Activated CD4-positive, alpha-beta T cell treated with anti-CD3 and anti-CD28 coated beads for 36 hours (primary cell): ENCODE data around the gene LFNG. TPM values are rescaled to one million over a fixed set of nuclear protein-coding genes. Genes with fewer than 3 reads are reported as not detected.
"Not testable (repeated sequence)": the region's sequence is repeated elsewhere in the genome, so short reads cannot be mapped to it uniquely, and the experiment has no call there.

Source experiments
- ATAC-seq: fragments of 200-7000 bp; cut with Tn5 transposase; one replicate; pipeline ENCODE4 v1.10.0; 2021; ENCODE audit warnings: mild to moderate bottlenecking, moderate library complexity
- CTCF ChIA-PET: fragments of 350-600 bp; sonication (Branson Sonifier 250); formaldehyde crosslinking; loops from one replicate; lab custom pipeline; 2021; ENCODE audit warnings: antibody characterized with exemption; lab: Charles Lee
- POLR2A ChIA-PET: fragments of 350-600 bp; sonication (Branson Sonifier 250); formaldehyde crosslinking; loops from one replicate; lab custom pipeline; 2021; ENCODE audit warnings: antibody characterized with exemption, inconsistent platforms; lab: Charles Lee
- DNase-seq: peaks from one replicate; pipeline ENCODE4 v3.0.0-alpha.2; 2020
- H3K27ac Mint-ChIP-seq: one replicate; pipeline ENCODE4 v1.8.0; 2021; ENCODE audit warnings: mixed read lengths
- H3K27me3 Mint-ChIP-seq: one replicate; pipeline ENCODE4 v1.8.0; 2021; ENCODE audit warnings: mixed read lengths
- H3K36me3 Mint-ChIP-seq: one replicate; pipeline ENCODE4 v1.8.0; 2021; ENCODE audit warnings: low read depth, mixed read lengths
- H3K4me1 Mint-ChIP-seq: one replicate; pipeline ENCODE4 v1.8.0; 2021; ENCODE audit warnings: mixed read lengths
- H3K4me3 Mint-ChIP-seq: one replicate; pipeline ENCODE4 v1.8.0; 2021; ENCODE audit warnings: mild to moderate bottlenecking, moderate library complexity, mixed read lengths
- H3K9me3 Mint-ChIP-seq: one replicate; pipeline ENCODE4 v1.8.0; 2021; ENCODE audit warnings: low read depth, mixed read lengths
- intact Hi-C, 2 experiments: fragments of 100-400 bp; cut with DNase I in 1 of 2; cut with micrococcal nuclease in 1 of 2; formaldehyde crosslinking; loops; one replicate each; pipeline versions ENCODE4 v1.14.2 to v1.15.1; 2022 to 2024; cut with DNase I, micrococcal nuclease
- total RNA-seq, 2 experiments: library from RNA; stranded (reverse); gene quantifications; one replicate each; pipeline ENCODE4 v1.2.3, GENCODE V29; 2021

The LFNG gene
- total RNA-seq, 2 experiments from 2014 or later: 14.9 to 23.3 TPM

DNA sequence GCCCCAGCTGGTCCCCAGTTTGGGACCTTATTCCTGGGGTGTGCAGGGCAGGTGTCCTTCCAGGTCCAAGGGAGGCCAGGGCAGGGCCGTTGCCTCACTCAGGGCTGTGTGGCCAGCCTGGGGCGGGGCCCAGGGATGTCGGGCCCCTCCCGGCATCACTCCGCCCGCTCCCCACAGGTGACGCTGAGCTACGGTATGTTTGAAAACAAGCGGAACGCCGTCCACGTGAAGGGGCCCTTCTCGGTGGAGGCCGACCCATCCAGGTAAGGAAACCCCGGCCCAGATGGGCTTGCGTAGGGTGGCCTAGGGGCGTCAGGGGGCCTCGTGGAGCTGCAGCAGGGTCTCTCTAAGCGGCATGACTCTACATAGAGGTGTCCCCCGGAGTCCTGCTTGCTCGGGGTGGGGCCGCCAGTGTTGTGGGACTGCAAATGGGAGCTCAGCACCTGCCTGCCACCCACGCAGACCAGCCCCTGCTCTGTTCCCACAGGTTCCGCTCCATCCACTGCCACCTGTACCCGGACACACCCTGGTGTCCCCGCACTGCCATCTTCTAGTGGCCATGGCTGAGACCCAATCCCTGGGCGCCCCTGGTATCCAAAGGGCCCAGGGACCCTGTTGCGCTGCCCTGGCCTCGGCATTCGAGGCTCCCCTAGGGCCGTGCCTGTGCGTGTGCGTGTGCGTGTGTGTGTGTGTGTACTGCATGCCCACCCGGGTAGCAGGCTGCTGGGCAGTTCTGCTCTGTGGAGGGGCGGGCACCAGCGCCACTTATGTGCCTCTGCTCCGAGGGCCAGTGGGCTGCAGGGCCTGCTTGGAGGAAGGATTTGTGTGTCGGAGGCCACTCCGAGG, 7.3 kb downstream of the LFNG start:
- Mint-ChIP-seq H3K27me3 (no peaks in the 10 kb centered on the region), H3K9me3 (no peaks in the 10 kb centered on the region), H3K36me3 (no peaks in the 10 kb centered on the region), H3K4me3 (no peak overlapping the region), H3K4me1 (peaks cover 59% of the 10 kb centered on the region), H3K27ac (no peak overlapping the region)
- CTCF ChIA-PET: interaction anchor here (0.7 to 1.8 kb wide), 2 partner anchors 16 to 693 kb away, joined by 3 to 5 read pairs; no protein-coding TSS in a partner anchor
- POLR2A ChIA-PET: interaction anchor here (1.0 kb wide), 1 partner anchor 23 kb away, joined by 3 read pairs; no protein-coding TSS in a partner anchor
- DNase-seq (peak; percentile 19), ATAC-seq (no peak)
- intact Hi-C loops: loop anchor here in 1 of 2 experiments (10.0 kb wide), 1 partner anchor 318 kb away; the partner anchor contains the start of gene GNA12

DNA sequence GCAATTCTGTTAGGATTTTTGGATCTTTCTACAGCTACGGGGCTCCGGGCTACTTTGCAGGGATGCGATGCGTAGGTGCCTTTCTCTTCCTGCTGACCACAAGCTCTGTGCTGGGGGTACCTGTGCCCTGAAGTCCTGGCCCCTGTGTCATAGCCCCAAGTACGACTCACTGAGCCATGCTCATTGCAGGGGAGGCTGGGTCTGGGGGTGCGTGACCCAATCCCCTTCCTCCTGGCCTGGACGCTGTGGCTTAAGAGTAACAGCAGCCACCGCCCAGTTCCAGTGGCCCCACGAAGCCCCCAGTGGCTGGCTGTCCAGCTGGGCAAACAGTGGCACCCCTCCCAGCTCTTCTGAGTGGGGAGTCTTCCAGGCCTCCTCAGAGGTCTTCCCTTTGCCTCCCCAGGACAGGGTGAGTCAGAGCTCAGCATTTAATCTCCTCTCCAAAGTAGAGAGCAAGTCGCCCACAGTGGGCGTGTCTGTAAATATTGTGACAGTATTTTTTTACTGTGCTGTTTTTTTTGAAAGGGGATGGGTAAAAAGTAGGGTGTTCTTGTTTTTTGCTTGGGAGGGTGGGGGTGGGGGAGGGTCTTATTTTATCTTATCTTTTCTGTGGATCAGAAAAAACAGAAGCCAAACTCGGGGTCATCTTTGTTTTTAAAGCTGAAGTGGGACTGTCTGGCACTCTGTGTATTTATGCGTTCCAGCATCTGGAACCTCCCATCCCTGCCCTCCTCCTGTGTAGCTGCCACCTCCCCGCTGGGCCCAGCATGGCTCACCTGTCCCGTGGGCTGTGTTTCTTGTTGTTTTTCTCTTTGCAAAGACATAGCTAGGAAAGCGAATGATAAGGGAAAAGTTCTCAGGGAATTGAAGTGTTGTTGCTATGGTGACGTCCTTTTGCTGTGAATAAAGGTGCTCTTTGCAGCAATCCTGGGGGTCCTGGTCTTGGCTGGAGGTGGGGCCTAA, 8.2 kb downstream of the LFNG start:
- Mint-ChIP-seq H3K27ac (peak overlapping the region; percentile 73), H3K9me3 (no peaks in the 10 kb centered on the region), H3K4me1 (peaks cover 53% of the 10 kb centered on the region), H3K27me3 (no peaks in the 10 kb centered on the region), H3K36me3 (no peaks in the 10 kb centered on the region), H3K4me3 (no peak overlapping the region)
- DNase-seq: peak; percentile 77
- CTCF ChIA-PET: interaction anchor here (0.7 to 1.8 kb wide), 3 partner anchors 17 to 694 kb away, joined by 3 to 5 read pairs (median 3); no protein-coding TSS in a partner anchor
- intact Hi-C loops: loop anchor here in 1 of 2 experiments (10.0 kb wide), 1 partner anchor 317 kb away; the partner anchor contains the start of gene GNA12
- ATAC-seq: peak; percentile 20
- POLR2A ChIA-PET: interaction anchor here (0.7 kb wide), 1 partner anchor 18 kb away, joined by 3 read pairs; no protein-coding TSS in a partner anchor

DNA sequence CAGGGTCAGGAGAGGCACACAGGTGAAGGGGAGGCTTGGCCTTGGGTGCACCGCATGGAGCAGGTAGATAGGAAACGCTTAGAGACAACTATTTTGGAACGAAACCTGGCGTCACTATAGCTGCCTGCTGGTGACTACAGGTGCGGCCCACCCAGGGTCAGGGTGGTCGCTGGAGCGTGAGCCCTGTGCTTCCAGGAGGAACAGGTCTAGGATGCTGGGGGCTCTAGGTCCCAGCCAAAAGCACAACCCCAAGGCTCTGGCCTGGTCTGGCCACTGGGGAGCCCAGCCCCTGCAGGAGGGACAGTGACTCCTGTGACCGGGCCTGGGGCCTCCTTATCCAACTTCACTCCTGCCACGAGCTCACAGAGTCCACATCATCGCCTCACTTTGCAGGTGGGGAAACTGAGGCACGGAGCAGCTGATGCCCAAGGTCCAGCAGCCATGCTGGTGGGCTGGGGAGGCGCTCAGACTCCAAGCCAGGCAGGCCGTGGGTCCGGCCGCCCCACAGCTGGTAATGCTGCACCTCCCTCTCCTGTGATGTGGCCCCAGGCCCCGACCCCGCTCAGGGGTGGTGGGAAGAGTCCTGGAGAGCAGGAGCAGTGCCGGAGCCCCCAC, 9.0 kb downstream of the LFNG start:
- CTCF ChIA-PET: interaction anchor here (0.7 to 1.8 kb wide), 2 partner anchors 17 to 32 kb away, joined by 3 to 5 read pairs; no protein-coding TSS in a partner anchor
- Mint-ChIP-seq H3K4me3 (no peak overlapping the region), H3K36me3 (no peaks in the 10 kb centered on the region), H3K27ac (peak overlapping the region; percentile 73), H3K4me1 (peaks cover 47% of the 10 kb centered on the region), H3K27me3 (no peaks in the 10 kb centered on the region), H3K9me3 (no peaks in the 10 kb centered on the region)
- POLR2A ChIA-PET: interaction anchor here (0.6 kb wide), 1 partner anchor 122 kb away, joined by 4 read pairs; no protein-coding TSS in a partner anchor
- DNase-seq (no peak), ATAC-seq (no peak)
- intact Hi-C loops: loop anchor here in 1 of 2 experiments (10.0 kb wide), 1 partner anchor 316 kb away; the partner anchor contains the start of gene GNA12

DNA sequence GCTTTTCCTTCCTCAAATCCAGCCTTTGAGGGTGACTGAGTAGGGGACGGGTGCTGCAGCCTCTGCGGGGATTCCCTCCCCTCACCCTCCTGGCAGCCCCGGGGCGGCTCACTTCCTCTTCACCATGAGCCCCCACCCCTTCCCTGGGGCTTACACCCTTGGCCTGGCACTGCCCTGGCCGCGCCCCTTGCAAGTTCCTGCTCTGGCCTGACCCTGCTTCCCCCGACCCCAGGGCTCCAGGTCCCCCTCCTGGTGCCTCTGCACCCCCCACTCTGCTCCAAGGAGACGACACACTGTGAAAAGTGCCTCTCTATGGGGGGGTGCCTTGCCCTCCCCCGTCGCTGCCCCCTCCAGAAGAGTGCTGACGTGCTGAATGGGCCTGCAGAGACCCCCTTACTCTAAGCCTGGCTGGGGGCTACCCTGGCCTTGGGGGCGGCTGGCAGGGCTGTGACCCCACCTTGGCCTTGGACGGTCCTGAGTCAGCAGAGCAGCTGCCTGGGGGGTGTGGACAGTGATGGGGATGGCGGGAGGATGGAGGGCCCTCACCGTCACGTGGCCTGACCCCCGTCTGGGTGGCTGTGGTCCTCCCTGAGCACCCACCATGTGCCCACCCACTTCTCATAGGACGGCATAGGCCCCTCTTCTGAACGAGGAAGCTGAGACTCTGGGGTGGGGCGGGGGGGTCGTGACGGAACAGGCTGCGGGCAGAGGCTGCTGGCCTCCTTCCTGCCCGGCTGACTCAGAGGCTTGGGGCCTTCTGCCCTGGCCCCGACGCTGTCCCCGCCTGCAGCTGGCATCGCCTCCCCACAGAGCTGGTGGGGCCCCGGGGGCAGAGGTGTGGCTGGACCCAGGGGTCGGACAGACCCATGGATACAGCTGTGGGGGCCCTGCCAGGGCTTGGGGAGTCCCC, 9.8 kb downstream of the LFNG start:
- DNase-seq: peak; percentile 79
- Mint-ChIP-seq H3K4me3 (peak overlapping the region; percentile 61), H3K27ac (peak overlapping the region; percentile 94), H3K27me3 (no peaks in the 10 kb centered on the region), H3K36me3 (no peaks in the 10 kb centered on the region), H3K4me1 (peaks cover 47% of the 10 kb centered on the region), H3K9me3 (no peaks in the 10 kb centered on the region)
- CTCF ChIA-PET: interaction anchor here (0.8 to 1.8 kb wide), 3 partner anchors 18 to 78 kb away, joined by 3 to 5 read pairs (median 4); no protein-coding TSS in a partner anchor
- intact Hi-C loops: loop anchor here (1.0 to 10.0 kb wide), 5 partner anchors 7 to 1502 kb away; partner anchors contain the start of genes BRAT1 (in 1 of the 2), GNA12 (in 1 of the 2) and IQCE (in 1 of the 2)
- POLR2A ChIA-PET: interaction anchor here (0.6 kb wide), 1 partner anchor 123 kb away, joined by 4 read pairs; no protein-coding TSS in a partner anchor
- peak; percentile 58 for ATAC-seq

DNA sequence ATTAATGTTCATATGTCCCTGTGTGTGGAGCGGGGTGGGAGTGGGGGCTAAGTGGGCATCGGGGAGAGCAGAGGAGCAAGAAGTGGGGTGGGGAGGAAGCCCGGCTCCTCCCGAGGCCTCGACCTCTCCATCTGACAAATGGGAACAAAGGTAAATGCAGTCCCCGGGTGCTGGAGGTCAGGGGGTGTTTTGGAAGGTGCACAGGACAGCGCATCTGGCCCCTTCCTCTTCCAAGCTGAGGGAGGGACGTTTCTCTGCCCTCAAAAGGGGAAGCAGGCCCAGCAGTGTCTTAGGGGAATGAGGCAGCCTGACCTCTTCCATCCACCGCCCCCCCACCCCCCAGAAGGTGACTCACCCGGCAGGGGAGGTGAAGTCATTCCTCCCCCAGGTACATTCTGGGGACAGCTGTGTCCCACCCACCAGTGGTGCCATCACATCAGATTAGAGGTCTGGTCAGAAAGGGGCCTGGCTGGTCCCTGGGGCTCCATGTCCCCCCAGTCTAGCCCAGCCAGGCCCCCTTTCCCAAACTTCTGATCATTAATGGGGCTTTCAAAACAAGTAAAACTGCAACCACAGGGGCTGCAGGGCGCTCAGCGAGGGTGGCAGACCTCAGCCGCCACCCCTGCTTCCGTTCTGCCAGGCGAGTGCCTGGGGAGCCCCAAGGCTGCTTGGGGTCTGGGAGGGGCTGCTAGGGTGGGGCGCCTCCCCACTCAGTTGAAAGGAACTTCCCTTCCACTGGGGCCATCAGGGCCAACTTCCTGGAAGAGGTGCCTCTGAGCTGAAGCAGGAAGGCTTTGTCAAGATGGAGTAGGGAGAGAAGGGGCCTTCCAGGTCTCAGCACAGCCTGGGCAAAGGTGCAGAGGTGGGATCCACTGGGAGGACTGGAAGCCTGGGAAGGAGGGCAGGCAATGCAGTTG, 10.8 kb downstream of the LFNG start:
- intact Hi-C loops: loop anchor here (1.0 to 5.0 kb wide), 4 partner anchors 8 to 1503 kb away; partner anchors contain the start of genes BRAT1 (in 1 of the 2) and IQCE (in 1 of the 2)
- no peaks in the 10 kb centered on the region for H3K9me3 Mint-ChIP-seq

GRCh38 chr7:2530994-2531795, 11.6 kb downstream of the LFNG start:
- H3K27ac Mint-ChIP-seq: peak overlapping the region; percentile 94
- ATAC-seq, H3K9me3 Mint-ChIP-seq, POLR2A ChIA-PET, H3K36me3 Mint-ChIP-seq, H3K27me3 Mint-ChIP-seq: not testable (repeated sequence)
- CTCF ChIA-PET: interaction anchor here (1.1 kb wide), 1 partner anchor 52 kb away, joined by 5 read pairs; no protein-coding TSS in a partner anchor
- intact Hi-C loops: loop anchor here (1.0 to 5.0 kb wide), 4 partner anchors 9 to 1504 kb away; partner anchors contain the start of genes BRAT1 (in 1 of the 2) and IQCE (in 1 of the 2)
- peak; percentile 15 for DNase-seq
- H3K4me3 Mint-ChIP-seq: peak overlapping the region; percentile 61
- H3K4me1 Mint-ChIP-seq: peaks cover 42% of the 10 kb centered on the region

More for the DNA sequence above, 10.8 kb downstream of the LFNG start:
- Mint-ChIP-seq H3K4me1 (peaks cover 47% of the 10 kb centered on the region), H3K27ac (peak overlapping the region; percentile 94), H3K36me3 (no peaks in the 10 kb centered on the region), H3K4me3 (peak overlapping the region; percentile 61), H3K27me3 (no peaks in the 10 kb centered on the region)
- POLR2A ChIA-PET: interaction anchor here (0.7 kb wide), 2 partner anchors 9 to 29 kb away, joined by 4 to 5 read pairs; partner anchors contain the start of gene IQCE
- ATAC-seq (peak; percentile 70), DNase-seq (peak; percentile 87)
- CTCF ChIA-PET: interaction anchor here (0.8 to 1.2 kb wide), 3 partner anchors 21 to 79 kb away, joined by 3 to 5 read pairs (median 4); no protein-coding TSS in a partner anchor

- not testable (repeated sequence) for H3K27me3 Mint-ChIP-seq
Measured at GRCh38 chr7:2531796-2532110, 12.2 kb downstream of the LFNG start.

DNA sequence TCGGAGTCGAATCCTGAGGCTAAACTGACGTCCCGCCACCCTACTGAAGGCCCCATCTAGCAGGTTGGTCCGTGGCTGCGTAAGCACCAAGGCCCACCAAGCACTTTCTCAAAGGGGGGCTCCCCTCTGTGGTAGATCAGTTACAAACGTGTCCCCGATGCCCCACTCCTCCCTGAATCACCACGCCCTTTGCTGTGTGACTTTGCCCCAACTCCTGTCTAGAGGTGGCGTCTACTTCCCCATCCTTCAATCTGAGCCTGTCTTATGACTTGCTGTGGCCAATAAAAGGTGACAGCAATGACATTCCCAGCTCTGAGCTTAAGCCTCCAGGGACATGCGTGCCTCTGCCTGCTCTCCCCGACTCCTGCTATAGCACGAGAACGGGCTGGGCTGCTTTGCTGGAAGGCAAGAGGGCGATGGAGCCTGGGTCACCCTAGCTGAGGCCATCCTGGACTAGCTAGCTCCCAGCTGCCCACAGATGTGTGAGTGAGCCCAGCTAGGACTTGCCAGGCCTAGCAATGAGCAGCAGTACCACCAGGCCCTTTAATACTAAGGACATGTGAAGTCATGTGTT, 12.7 kb downstream of the LFNG start:
- H3K36me3 Mint-ChIP-seq, CTCF ChIA-PET, POLR2A ChIA-PET, H3K9me3 Mint-ChIP-seq, ATAC-seq, H3K27ac Mint-ChIP-seq, H3K4me3 Mint-ChIP-seq, H3K27me3 Mint-ChIP-seq, DNase-seq: not testable (repeated sequence)
- intact Hi-C loops: loop anchor here in 1 of 2 experiments (5.0 kb wide), 1 partner anchor 1505 kb away; no protein-coding TSS in a partner anchor
- peaks cover 38% of the 10 kb centered on the region for H3K4me1 Mint-ChIP-seq

More at GRCh38 chr7:2531796-2532110, 12.2 kb downstream of the LFNG start:
- CTCF ChIA-PET, H3K27ac Mint-ChIP-seq, ATAC-seq, POLR2A ChIA-PET, H3K36me3 Mint-ChIP-seq, H3K4me3 Mint-ChIP-seq, DNase-seq, H3K9me3 Mint-ChIP-seq: not testable (repeated sequence)
- H3K4me1 Mint-ChIP-seq: peaks cover 41% of the 10 kb centered on the region
- intact Hi-C loops: loop anchor here (2.0 to 5.0 kb wide), 2 partner anchors 27 to 1504 kb away; partner anchors contain the start of gene IQCE (in 1 of the 2)
